Adrenal gland (tissue), 5 donors: ENCODE data around the gene ACTR3.
A peak's percentile ranks its signal among the peaks of the same experiment; 100 is the strongest.

Source experiments
- POLR2A ChIP-seq, 2 donors: fragments of 450-650 bp; IDR thresholded peaks; one replicate each; pipeline ENCODE4 v1.6.1; 2017; ENCODE audit warnings: antibody characterized with exemption in 2 of 2, mild to moderate bottlenecking in 2 of 2, moderate library complexity in 1 of 2
- TF ChIP-seq, protein P1 (sequence below), 6 experiments: fragments of 450-650 bp in 4 of 6; fragments of 200-600 bp in 2 of 6; sonication (generic) in 1 of 6; IDR thresholded peaks; 1 replicate in 5 of 6; 2 replicates in 1 of 6; pipeline versions ENCODE4 v1.5.1 to v1.8.0; 2016 to 2021; ENCODE audit warnings: antibody characterized with exemption in 6 of 6, mild to moderate bottlenecking in 2 of 6, moderate library complexity in 1 of 6
- donor health status: DM: no; HTN: no; CAD: no.

DNA sequence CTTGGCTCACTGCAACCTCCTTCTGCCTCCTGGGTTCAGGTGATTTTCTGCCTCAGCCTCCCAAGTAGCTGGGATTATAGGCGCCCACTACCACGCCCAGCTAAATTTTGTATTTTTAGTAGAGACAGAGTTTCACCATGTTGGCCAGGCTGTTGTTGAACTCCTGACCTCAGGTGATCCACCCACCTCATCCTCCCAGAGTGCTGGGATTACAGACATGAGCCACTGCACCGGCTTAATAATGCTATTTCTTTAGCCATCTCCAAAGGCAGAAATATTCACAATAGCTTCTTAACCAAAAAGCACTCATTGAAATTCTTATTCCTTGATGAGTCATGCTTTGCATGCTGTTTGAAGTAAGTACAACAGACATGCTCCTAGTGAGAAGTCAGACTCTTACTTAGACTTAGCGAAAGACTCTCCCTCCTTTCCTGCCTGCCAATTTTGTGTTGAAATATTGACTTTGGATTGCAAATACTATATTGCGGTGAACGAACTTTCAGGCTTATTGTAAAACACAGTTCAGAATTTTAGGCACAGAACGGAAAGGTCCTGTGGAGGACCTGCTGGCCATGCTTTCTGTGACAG is 4.4 kb downstream of the ACTR3 start:
- peak in 1 of 2 donors; percentile 36 for TF ChIP-seq POLR2A (IDR thresholded peaks at IDR 0.05)
- TF ChIP-seq, protein P1, sequence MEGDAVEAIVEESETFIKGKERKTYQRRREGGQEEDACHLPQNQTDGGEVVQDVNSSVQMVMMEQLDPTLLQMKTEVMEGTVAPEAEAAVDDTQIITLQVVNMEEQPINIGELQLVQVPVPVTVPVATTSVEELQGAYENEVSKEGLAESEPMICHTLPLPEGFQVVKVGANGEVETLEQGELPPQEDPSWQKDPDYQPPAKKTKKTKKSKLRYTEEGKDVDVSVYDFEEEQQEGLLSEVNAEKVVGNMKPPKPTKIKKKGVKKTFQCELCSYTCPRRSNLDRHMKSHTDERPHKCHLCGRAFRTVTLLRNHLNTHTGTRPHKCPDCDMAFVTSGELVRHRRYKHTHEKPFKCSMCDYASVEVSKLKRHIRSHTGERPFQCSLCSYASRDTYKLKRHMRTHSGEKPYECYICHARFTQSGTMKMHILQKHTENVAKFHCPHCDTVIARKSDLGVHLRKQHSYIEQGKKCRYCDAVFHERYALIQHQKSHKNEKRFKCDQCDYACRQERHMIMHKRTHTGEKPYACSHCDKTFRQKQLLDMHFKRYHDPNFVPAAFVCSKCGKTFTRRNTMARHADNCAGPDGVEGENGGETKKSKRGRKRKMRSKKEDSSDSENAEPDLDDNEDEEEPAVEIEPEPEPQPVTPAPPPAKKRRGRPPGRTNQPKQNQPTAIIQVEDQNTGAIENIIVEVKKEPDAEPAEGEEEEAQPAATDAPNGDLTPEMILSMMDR (IDR thresholded peaks at IDR 0.05), result no peak
